HG02840 (cell line): ENCODE measurements around the gene HLA-DQA1.
"Not testable (repeated sequence)": the region's sequence is repeated elsewhere in the genome, so short reads cannot be mapped to it uniquely, and the experiment has no call there.

Experiments used
- ATAC-seq: cut with Tn5 transposase; IDR thresholded peaks from one replicate; pipeline ENCODE4 v1.9.1; 2021; ENCODE audit warnings: mild to moderate bottlenecking, moderate library complexity, moderate number of reproducible peaks; ENCODE audit not compliant: unreplicated experiment, low FRiP score

The HLA-DQA1 gene

DNA sequence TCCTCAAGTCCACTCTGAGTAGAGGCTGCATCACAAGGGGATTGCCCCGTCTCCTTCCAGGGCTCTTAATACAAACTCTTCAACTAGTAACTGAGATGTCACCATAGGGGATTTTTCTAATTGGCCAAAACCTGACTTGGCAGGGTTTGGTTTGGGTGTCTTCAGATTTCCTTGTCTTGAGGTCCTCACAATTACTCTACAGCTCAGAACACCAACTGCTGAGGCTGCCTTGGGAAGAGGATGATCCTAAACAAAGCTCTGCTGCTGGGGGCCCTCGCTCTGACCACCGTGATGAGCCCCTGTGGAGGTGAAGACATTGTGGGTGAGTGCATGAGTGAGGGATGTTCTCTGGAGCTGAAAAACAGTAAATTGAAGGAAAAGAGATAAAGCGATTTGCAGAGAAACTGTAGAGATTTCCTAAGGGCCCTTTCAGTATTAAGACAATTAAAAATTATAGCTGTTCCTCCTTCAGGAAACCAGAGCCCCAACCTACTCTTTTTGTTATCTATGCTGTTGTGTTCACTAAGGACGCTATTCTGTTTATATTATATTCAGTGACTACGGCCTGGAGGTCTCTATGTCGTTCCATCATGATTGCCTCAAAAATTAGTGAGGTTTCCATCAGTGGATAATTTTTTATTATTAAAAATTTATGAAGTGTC, at the start of gene HLA-DQA1:
TSS of gene HLA-DQA1 (plus strand) at position 188 of the 662 bp plus-strand sequence. CDS start at position 241, 53 bp downstream.
- ATAC-seq, result peak; percentile 86

DNA sequence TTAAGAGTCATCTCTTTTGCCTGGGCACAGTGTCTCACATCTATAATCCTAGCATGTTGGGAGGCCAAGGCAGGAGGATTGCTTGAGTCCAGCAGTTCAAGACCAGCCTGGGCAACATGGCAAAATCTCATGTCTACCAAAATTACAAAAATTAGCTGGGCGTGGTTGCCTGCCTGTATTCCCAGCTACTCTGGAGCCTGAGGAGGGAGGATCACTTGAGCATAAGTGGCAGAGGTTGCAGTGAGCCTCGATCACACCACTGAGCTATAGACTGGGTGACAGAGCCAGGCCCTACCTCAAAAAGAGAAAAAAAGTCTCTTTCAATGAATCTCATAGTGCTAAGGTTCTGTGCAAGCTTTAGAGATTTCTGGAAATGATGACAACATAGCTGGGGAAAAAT, 49.0 kb upstream of the HLA-DQA1 start:
- no peak for ATAC-seq

DNA sequence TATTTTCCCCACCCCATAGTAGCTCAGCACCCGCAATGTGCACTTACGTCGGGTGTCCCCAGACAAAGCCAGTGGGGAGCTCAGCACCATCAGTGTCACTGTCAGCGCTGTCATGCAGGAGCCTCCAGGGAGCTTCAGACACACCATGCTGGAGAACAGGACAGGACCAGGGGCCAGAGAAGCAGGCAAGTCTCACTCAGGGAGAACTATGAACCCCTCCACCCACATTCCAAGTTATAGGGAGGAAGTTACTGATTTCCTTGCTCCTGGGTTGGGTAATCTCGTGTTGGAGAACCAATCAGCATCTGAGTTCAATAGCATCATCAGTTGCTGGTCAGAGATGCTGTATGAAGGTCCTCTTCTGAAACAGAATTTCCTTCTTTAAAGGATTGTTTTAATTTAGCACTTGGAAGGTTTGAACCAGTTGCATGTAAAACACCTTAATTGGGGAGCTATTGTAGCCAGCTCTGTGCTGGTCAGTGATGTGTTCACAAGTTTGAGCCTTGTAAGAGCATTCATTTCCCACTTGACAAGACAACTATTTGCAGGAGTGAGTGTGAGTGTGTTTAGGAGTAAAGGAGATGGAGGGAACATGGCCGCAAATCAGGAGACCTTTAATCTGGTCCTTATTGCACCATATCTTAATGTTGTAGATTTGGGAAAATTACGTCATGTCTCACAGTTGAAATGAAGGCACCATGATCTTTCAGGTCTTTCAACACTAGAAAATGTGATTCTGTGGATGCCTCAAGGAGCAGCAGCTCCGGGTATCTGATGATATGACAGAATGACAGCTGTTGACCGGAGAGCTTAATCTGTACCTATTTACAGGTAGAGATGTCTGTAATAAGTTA, 47.4 kb upstream of the HLA-DQA1 start, which contains the start of gene HLA-DRB1:
TSS of gene HLA-DRB1 (minus strand) at position 253 of the 854 bp plus-strand sequence. CDS start at position 147, 106 bp downstream.
- peak; percentile 89 for ATAC-seq

DNA sequence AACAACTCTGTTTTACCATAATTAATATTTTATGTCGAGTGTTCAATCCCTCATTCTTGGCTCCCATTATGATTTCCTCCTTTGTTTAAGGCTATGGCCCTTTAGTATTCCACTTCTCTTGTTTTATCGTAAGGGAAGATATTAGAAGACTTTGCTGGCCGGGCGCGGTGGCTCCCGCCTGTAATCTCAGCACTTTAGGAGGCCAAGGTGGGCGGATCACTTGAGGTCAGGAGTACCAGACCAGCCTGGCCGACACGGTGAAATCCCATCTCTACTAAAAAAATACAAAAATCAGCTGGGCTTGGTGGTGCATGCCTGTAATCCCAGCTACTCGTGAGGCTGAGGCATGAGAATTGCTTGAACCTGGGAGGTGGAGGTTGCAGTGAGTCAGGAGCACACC, 46.5 kb upstream of the HLA-DQA1 start:
- ATAC-seq, result not testable (repeated sequence)

DNA sequence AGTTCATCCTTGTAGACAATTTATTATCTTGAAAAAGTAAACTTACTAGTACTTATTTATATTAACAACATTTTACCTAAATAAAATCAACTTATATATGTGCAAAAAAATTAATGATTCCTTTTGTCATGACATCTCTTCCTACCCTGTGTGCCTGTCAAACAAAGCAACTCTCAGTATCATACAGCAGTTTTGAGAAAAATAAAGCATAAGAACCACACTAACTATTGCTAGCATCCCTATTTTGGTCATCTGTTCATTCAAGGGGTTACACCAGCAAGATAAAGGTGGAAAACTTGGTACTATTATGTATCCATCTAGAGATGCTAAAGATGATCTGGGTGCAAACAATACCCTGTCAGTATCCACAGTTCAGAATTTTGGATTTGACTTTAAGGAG, 40.2 kb upstream of the HLA-DQA1 start:
- ATAC-seq, result no peak

DNA sequence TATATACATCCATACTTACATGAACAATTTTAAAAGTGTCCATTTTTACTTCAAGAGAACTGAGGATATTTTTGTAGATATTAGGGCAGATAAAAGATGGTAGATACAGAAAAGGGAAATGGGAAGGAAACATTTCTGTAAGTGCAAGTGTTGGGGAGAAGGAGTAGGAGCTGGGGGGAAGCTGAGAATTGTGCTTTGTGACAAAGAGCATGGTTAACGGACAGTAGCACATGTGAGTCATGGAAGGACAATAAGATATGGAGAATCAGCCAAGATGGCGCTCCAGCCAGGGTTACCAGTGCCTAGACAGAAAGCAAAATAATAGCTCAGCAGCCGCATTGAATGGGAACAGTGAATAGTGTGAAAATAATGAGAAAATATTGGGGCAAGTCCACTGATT, 34.8 kb upstream of the HLA-DQA1 start:
- ATAC-seq, result no peak

DNA sequence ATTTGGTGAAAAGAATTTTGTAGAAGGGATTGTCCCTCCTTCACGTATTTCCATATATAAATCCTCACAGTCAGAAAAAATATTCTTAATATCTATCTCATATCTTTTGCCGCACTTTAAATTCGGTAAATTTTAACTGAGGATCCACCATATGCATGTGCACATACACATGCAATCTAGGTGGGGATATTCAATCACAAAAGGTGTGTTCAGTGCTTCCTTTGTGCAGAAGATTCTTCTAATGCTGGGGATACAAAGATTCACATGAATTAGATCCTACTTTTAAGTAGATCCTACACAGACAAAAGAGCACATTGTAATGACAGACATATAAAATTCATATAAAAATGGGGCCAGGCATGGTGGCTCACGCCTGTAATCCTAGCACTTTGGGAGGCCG, 34.0 kb upstream of the HLA-DQA1 start:
- ATAC-seq, result no peak

DNA sequence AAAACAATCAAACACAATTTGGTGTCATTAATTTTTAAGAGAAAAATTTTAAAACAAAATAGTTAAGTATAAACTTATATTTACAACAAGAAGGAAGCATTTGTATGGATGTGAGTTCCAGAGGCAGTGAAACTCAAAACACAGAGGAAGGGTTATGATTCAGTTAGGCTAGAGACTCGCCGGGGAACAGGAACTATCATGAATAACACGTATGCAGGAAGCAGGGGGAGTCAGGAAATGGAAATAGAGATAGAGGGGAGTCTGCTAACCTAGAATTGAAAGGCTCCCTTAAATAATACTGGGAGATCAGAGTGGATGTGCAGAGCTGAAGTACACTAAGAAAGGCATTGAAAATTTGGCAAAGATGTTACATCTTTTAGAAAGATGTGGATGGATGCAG, 33.3 kb upstream of the HLA-DQA1 start:
- no peak for ATAC-seq

DNA sequence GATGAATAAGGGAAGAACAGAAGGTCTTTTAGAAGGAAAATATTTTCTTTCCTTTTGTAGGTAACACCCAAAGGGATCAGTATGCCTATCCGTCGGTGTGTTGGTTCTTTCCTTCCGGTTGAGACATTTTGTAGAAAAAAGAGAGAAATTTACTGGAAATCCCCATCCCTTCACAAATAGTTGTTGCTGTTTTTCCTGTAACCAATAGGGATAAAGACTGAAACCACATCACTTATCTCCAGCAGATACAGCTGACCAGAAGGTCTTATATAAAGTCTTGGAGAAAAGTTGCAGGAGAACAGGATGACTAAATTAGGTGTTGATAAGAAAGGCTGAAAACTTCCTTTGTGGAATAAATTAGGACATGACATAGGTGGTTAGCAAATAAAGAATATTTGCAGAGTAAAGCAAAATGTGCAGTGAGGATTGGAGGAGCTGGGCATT, 32.8 kb upstream of the HLA-DQA1 start:
- no peak for ATAC-seq

DNA sequence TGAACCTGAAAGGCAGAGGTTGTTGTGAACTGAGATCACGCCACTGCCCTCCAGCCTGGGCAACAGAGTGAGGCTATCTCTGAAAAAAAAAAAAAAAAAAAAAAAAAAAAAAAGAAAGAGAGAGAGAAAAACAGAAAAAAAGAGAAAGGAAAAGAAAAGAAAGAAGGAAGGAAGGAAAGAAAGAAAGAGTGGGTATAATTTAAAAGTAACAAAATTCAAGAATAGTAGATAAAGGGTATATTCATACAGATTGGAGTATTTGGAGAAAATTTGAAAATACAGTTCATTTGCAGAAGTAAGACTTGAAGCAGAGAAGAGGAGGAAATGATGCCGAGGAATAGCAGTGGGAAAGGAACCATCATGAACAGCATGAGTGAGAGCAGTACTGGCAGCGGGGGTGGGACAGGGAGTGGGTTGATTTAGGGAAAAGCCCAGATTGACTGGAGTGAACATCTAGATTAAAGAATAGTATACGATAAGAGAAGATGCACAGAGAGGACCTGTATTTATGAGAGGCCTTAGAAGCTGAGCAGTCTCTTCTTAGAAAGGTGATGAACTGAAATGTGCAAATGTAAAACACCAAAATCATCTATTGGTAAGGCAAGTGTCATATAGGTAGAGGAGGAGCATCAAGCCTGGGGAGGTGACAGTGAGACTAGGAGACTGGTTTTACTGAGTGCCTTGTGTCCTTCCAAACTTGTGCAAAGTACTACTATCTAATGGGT, 29.8 kb upstream of the HLA-DQA1 start:
- no peak for ATAC-seq

DNA sequence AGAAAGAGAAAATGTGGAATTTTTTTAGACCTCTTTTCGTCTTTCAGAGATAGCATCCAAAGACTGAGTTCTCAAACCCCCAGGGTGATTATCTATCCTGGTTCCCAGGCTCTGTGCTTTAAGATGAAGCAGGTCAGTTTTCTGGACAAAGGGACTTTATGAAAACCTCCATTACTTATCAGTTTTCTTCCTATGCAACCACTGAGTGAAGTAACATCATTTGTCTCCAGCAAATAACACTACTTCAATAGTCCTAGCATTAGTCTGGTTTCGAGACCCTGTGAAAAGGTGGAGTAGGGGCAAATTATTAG, 29.3 kb upstream of the HLA-DQA1 start:
- no peak for ATAC-seq

DNA sequence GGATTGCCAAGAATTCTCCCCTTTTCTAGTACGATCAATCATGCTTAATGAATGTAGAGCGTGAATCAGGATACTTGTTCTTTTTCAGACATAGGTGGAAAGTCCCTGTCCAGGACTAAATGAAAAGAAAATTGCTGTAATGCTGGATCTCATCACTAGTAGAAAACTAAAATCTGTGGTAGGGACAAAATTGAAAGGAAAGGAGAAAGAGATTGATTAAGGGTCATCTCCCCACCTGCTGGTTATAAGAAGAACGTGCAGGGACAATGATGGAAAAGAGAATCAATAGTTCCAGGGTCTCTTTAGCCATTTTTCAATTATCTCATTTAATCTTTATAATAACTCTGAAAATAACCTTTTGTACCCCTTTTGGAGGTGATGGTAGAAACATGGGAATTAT, 28.8 kb upstream of the HLA-DQA1 start:
- no peak for ATAC-seq

DNA sequence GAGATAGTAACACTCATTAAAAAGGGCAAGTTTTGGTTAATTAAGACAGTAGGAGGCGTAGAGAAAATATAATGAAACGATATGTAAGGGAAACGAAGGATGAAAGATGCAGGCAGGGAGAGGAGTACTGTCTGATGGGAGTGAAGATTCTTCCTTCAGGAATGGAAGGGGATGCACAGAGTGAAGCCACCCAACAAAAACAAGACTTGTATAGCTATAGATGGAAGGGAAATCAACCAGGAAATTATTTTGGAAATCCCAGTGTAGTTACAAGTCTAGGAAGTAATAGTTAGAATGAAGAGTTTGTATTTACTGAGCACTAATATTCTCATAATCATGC, 27.8 kb upstream of the HLA-DQA1 start:
- no peak for ATAC-seq

DNA sequence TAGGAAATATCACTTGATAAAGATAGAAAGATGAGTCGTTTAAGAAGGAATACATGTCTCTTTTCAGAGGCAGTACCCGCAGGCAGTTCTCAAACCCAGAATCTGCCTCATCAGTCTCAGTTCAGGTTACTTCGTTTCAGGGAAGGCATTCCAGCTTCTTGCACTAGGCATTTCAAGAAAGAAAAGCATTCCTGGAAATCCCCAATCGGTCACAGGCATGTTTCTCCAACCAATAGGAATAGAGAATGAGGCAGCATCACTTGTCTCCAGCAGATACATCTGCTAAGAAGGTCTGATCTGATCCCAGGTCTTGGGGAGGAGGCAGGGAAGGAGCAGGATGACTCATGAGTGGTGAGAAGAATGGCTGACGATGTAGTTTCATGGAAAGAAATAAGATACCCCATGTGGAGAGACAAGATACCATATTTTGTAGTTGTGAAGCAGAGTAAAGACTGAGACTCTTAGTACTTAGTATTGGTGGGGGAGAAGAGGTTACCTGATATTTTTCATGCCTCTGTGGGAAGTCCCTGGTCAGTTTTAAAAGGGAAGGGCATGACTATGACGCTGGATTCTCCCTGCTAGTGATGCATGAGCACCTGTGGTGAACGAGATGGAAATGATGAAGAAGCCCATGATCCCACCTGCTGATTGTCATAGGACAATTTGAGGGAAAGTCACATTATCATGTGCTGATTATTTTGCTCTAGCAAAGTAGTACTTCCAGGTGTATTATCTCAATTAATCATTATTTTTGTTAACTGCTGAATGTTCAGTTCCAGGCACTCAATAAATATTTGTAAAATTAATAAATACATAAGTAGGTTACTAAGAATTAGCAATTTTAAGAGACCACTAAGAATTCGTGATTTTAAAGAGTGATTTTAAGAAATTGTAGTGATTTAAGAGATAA, 27.2 kb upstream of the HLA-DQA1 start:
- peak; percentile 83 for ATAC-seq

DNA sequence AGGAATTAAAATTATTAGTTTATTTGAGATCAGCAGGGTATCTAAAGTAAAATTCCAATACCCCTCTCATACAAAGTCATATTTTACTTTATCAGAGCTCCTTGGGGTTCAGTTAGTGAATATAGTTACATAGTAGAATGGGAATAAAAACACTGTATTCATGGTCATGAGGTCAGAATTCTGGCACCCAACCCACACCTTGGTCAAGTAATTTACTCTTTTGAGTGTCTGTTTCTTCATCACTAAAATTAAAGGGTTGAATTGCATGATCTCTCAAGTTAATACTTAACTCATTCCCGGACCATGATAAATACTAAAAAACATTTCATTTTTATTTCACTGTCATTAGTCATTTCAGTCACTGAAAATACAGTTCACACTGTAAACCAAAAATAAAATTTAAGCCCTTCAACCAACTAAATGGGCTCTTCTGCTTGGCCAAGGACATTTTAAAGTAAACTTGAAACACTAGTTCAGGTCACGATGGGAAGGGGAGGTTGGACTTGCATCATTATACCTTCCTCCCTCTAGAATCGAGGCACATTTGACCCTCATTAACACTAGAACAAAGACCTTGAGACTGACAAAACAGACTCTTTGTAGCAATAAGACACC, 26.4 kb upstream of the HLA-DQA1 start:
- no peak for ATAC-seq

DNA sequence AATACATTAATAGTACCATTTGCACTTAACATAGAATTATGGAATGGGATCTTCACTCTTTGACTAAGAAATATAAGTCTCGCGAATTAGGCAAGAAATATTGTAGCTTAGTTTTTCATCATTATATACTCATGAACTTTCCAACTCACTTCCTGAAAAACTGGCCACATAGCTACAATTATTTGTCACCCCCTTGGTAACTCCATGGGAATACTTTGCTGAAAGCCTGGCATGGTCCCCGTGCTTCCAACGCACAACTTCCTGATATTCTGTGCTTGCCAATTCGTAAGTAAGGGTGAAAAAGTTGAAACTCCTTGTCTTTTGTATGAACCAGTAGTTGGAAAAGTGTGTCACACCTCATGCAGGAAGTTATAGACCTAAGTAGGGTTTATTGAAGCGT, 23.7 kb upstream of the HLA-DQA1 start:
- ATAC-seq, result no peak

DNA sequence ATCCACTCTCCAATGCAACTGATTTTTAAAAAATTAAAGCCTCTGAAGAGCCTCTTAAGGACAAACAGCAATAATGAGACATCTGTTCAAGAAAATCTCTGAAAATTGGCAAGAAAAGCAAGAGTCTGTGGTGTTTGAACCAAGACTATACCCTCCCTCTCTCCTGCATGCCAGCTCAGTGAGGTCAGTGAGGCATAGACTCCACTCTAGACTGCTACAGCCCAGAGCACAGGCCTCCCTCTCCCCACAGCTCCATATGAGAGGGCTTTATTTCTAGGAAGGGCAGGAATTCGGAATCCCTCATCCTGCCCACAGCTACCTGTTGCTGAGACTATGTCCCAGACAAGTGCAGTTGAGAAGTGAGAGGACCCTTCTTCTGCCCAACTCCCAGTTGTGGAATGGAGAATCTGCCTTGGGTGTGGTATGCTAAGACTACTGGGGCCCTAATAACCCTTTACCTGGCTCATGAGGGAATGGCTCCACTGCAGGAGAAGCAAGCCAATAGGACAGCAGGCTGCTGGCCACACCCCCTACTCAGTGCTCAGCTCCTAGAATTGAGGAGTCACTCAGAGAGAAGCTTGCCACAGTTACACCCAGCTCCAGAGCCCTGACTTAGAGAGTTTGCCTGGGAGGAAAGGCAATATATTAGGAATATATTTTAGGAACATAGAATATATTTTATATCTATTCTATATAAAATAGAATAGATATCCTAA, 22.7 kb upstream of the HLA-DQA1 start:
- no peak for ATAC-seq

DNA sequence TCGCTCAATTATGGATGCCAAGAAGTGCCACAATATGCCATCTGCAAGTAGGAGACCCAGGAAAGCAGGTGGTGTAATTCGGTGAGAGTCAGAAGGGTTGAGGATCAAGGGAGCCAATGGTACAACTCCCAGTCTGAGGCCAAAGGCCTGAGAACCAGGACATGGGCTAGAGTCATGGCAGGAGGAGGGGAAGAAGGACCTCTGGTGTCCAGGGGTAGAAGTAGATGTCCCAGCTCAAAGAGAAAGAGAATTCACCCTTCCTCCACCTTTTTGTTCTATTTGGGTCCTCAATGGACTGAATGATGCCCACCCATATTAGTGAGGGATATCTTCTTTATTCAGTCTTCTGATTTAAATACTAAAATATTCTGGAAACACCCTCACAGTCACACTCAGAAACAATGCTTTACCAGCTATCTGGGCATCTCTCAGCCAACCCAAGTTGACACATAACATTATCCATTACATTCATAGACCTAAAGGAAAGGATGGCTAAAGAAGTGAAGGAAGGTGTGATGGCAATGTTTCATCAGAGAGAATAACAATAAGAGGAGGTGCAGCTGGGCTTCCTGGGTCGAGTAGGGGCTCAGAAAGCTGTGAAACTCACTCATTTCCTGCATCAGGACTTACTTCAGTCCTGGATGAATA, 21.2 kb upstream of the HLA-DQA1 start:
- no peak for ATAC-seq

DNA sequence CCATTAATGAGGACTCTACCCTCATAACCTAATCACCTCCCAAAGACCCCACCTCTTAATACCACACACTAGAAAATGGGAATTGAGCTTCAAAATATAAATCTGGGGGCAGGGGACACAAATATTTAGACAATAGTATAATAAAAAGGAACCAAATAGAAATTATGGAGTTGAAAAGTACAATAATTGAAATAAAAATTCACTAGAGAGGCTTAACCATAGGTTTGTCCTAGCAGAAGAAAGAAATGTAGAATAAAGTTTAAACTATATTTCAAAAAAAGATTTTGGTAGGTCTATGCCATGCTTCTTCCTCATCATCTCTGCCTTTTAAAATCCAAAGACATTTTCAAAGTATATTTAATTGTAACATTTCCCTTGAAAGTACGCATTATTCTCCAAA, 19.5 kb upstream of the HLA-DQA1 start:
- ATAC-seq, result no peak
